ENCODE measurements around the gene SH3PXD2A.

The SH3PXD2A gene

GRCh38 chr10:103627893-103628292 lies 227.5 kb downstream of the SH3PXD2A start:
- H3K9me3 ChIP-seq, result no peaks in the 10 kb centered on the region
- H3K4me1 ChIP-seq, result no peaks in the 10 kb centered on the region
- no peak for DNase-seq
- TF ChIP-seq, protein P1, sequence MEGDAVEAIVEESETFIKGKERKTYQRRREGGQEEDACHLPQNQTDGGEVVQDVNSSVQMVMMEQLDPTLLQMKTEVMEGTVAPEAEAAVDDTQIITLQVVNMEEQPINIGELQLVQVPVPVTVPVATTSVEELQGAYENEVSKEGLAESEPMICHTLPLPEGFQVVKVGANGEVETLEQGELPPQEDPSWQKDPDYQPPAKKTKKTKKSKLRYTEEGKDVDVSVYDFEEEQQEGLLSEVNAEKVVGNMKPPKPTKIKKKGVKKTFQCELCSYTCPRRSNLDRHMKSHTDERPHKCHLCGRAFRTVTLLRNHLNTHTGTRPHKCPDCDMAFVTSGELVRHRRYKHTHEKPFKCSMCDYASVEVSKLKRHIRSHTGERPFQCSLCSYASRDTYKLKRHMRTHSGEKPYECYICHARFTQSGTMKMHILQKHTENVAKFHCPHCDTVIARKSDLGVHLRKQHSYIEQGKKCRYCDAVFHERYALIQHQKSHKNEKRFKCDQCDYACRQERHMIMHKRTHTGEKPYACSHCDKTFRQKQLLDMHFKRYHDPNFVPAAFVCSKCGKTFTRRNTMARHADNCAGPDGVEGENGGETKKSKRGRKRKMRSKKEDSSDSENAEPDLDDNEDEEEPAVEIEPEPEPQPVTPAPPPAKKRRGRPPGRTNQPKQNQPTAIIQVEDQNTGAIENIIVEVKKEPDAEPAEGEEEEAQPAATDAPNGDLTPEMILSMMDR (IDR thresholded peaks at IDR 0.05; ENCODE audit: low read depth, low read length), result no peak
- no peak overlapping the region for H3K4me3 ChIP-seq (ENCODE audit: low read depth, low read length)
- H3K36me3 ChIP-seq, result peaks cover 6% of the 10 kb centered on the region
- no peaks in the 10 kb centered on the region for H3K27me3 ChIP-seq

DNA sequence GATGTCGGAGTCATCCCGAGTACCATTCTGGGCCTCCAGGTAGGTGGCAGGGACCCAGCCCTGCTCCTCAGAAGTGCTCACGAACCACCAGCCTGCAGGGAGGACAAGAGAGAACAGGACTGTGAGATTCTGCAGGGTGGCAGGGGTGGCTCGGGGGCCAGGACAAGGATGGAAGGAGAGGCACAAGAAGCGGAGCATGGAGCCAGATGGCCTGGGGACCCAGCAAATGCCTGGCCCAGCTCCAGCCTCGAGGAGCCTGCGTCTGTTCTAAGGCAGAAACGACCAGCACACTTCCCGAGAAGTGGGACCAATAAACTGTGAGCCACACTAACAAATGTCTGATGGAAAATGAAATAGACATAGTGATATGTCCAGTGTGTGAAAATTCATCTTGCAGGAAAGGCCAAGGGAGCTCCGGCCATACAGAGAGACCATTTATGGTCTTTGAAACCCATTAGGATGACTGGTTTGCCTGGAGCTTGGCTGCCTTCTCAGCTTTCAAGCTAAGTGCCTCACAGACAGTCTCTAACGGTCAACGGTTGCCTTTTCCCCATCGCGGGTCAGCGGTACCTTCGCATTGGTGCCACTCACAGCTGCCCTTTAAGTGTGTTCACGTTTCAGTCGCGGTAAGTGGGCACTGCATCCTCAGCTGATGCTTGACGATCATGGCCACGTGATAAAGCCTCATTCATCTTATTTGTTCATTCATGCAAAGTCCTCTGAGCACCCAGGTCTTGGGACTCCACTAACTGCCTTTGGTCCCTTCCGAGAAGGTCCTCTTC lies 228.1 kb downstream of the SH3PXD2A start:
- peak; percentile 47 for DNase-seq
- Histone ChIP-seq H3K27me3 (no peaks in the 10 kb centered on the region), H3K4me1 (no peaks in the 10 kb centered on the region), H3K4me3 (ENCODE audit: low read depth, low read length) (no peak overlapping the region), H3K9me3 (no peaks in the 10 kb centered on the region), H3K36me3 (peaks cover 6% of the 10 kb centered on the region)
- TF ChIP-seq, protein P1 (IDR thresholded peaks at IDR 0.05; ENCODE audit: low read depth, low read length), result no peak

DNA sequence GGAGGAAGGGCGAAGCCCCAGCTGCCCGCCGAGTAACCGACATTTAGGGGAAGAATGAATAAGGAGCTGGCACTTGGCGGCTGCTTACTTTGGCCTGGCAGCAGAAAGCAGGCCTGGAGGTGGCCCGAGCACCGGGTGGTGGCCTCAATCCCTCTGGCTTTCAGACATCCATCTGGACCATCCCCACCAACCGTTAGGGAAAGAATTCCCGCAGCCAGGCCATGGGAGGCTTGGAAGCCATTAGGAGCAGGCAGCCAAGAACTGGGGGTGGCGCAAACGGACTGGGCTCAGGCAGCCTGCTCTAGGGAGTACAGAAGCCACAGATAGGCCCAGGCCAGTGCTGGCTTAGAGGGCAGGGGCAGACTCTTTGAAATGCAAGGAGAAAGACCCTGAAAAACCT lies 229.2 kb downstream of the SH3PXD2A start:
- Histone ChIP-seq H3K4me3 (ENCODE audit: low read depth, low read length) (no peak overlapping the region), H3K36me3 (peaks cover 6% of the 10 kb centered on the region), H3K27me3 (no peaks in the 10 kb centered on the region), H3K9me3 (no peaks in the 10 kb centered on the region), H3K4me1 (no peaks in the 10 kb centered on the region; the same call in 1 of the 2 replicates)
- no peak for DNase-seq
- TF ChIP-seq, protein P1 (IDR thresholded peaks at IDR 0.05; ENCODE audit: low read depth, low read length), result no peak

DNA sequence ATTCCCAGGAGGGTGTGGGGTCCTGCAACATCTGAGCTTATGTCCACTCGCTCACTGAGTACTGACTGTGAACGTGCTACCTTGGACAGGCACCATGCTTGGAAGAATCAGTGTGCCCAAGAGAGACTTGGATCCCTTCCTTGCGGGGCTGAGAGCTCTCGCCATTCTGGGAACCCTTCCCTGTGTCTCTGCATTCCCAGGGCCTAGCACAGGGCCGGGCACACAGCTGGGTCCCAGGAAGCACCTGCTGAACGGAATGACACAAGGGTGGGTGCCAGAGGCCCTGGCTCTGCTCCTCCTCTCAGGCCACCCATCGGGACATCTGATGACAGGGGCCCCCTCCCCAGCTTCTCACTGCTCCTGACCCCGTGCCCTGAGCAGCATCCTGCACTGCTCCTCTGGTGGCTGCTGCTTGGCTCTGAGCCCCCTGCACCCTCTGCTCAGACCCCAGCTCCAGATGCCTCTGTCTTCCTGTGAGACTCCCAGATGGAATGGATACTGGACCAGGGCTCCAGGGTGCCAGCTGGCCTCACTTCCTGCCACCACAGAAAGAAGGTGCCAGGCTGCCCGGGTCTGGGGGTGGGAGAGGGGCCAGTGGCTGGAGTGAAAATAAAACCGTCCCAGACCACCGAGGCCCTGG lies 232.3 kb downstream of the SH3PXD2A start:
- H3K27me3 ChIP-seq, result no peaks in the 10 kb centered on the region
- peaks cover 10% of the 10 kb centered on the region for H3K36me3 ChIP-seq
- DNase-seq, result no peak
- TF ChIP-seq, protein P1 (IDR thresholded peaks at IDR 0.05; ENCODE audit: low read depth, low read length), result no peak
- peaks cover 16% of the 10 kb centered on the region for H3K4me1 ChIP-seq
- H3K9me3 ChIP-seq, result no peaks in the 10 kb centered on the region
- H3K4me3 ChIP-seq (ENCODE audit: low read depth, low read length), result no peak overlapping the region

GRCh38 chr10:103622286-103622685 lies 233.1 kb downstream of the SH3PXD2A start:
- TF ChIP-seq, protein P1 (IDR thresholded peaks at IDR 0.05; ENCODE audit: low read depth, low read length), result no peak
- no peak overlapping the region for H3K4me3 ChIP-seq (ENCODE audit: low read depth, low read length)
- peaks cover 10% of the 10 kb centered on the region for H3K36me3 ChIP-seq
- H3K27me3 ChIP-seq, result no peaks in the 10 kb centered on the region
- no peaks in the 10 kb centered on the region for H3K9me3 ChIP-seq
- H3K4me1 ChIP-seq, result peaks cover 22% of the 10 kb centered on the region
- DNase-seq, result no peak

DNA sequence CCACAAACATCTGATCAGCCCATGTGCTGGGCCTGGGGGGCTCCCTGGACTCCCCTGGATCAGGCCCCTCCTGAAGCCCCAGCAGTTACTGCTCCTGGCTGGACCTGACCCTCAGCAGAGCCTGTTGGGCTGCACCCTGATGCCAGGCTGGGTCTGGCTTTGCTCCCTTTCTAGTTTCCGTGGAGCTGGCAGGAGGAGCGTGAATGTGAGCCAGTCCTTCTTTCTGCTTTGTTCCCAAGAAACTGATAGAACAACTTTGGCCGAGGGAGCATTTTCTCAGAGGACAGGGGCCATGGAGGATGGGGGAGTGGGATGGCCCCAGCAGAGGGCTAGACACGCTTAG lies 233.6 kb downstream of the SH3PXD2A start:
- H3K4me1 ChIP-seq, result peaks cover 22% of the 10 kb centered on the region
- H3K27me3 ChIP-seq, result no peaks in the 10 kb centered on the region
- peaks cover 14% of the 10 kb centered on the region for H3K36me3 ChIP-seq
- TF ChIP-seq, protein P1 (IDR thresholded peaks at IDR 0.05; ENCODE audit: low read depth, low read length), result no peak
- no peak for DNase-seq
- H3K4me3 ChIP-seq (ENCODE audit: low read depth, low read length), result no peak overlapping the region
- H3K9me3 ChIP-seq, result no peaks in the 10 kb centered on the region
